ENCODE data around the gene MC5R.

DNA sequence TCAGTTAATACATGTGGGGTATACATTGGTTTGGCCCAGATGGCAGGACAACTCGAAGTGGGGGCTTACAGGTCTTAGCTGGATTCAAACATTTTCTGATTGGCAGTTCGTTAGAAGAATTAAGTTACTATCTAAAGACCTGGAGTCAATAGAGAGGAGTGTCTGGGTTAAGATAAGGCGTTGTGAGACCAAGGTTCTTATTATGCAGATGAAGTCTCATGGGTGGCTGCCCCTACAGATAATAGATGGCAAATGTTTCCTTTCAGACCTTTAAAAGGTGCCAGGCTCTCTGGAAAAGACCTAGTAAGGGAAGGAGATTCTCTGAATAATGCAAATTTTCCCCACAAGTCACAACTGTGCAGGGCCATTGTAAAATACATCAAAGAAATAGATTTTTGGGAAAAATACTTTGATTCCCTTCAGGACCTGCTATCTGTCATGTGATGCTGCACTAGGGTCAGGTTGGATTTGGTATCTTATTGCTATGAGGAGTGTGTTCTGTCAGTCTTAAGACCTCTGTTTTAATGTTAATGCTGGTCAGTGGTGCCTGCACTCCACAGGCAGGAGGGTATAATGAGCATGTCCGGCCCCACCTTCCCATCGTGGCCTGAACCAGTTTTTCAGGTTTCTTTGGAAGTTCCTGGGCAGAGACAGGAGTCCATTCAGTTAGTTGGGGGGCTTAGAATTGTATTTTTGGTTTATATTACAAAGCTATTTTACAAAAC is 14.3 kb upstream of the MC5R start:
- TF ChIP-seq POLR2AphosphoS5 (IDR thresholded peaks at IDR 0.05; ENCODE audit: low read depth, low read length), result no peak
- TF ChIP-seq, protein P1, sequence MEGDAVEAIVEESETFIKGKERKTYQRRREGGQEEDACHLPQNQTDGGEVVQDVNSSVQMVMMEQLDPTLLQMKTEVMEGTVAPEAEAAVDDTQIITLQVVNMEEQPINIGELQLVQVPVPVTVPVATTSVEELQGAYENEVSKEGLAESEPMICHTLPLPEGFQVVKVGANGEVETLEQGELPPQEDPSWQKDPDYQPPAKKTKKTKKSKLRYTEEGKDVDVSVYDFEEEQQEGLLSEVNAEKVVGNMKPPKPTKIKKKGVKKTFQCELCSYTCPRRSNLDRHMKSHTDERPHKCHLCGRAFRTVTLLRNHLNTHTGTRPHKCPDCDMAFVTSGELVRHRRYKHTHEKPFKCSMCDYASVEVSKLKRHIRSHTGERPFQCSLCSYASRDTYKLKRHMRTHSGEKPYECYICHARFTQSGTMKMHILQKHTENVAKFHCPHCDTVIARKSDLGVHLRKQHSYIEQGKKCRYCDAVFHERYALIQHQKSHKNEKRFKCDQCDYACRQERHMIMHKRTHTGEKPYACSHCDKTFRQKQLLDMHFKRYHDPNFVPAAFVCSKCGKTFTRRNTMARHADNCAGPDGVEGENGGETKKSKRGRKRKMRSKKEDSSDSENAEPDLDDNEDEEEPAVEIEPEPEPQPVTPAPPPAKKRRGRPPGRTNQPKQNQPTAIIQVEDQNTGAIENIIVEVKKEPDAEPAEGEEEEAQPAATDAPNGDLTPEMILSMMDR (IDR thresholded peaks at IDR 0.05), result no peak
